Fibroblast of lung (primary cell): ENCODE results near the gene EPB41L1. TPM values are rescaled to one million over a fixed set of nuclear protein-coding genes. Genes with fewer than 3 reads are reported as not detected.

Experiments
- DNase-seq, 2 donors: peaks; one replicate each; pipeline versions ENCODE4 v3.0.0 to v3.0.0-alpha.2; 2010; ENCODE audit warnings: low read depth in 2 of 2
- H2AFZ ChIP-seq: 2 replicates; pipeline ENCODE4 v1.5.1; 2012; ENCODE audit warnings: low read length, control low read depth, inconsistent platforms
- H3K27ac ChIP-seq: 2 replicates; pipeline ENCODE4 v1.5.1; 2011; ENCODE audit warnings: low read length, control low read depth; ENCODE audit not compliant: insufficient read depth
- H3K27me3 ChIP-seq: 2 replicates; pipeline ENCODE4 v1.5.1; 2011; ENCODE audit warnings: mild to moderate bottlenecking, low read length; ENCODE audit not compliant: control insufficient read depth, insufficient read depth
- H3K36me3 ChIP-seq: 2 replicates; pipeline ENCODE4 v1.5.1; 2011; ENCODE audit warnings: low read length; ENCODE audit not compliant: control insufficient read depth, insufficient read depth
- H3K4me1 ChIP-seq: 2 replicates; pipeline ENCODE4 v1.5.1; 2011; ENCODE audit warnings: low read length; ENCODE audit not compliant: control insufficient read depth, insufficient read depth; ENCODE audit errors: extremely low read depth
- H3K4me2 ChIP-seq: 2 replicates; pipeline ENCODE4 v1.5.1; 2011; ENCODE audit warnings: low read length, control low read depth; ENCODE audit not compliant: insufficient read depth; ENCODE audit errors: extremely low read depth
- H3K4me3 ChIP-seq, 4 experiments: fragments of 200-600 bp in 1 of 4; sonication (generic) in 1 of 4; replicated peaks in 1 of 4; 2 replicates each; pipeline ENCODE4 v1.5.1; 2011 to 2016; ENCODE audit warnings: low read length in 4 of 4, low read depth in 3 of 4, mild to moderate bottlenecking in 3 of 4, control low read depth in 2 of 4, inconsistent platforms in 1 of 4, mixed read lengths in 1 of 4; ENCODE audit not compliant: insufficient read depth in 1 of 4; ENCODE audit errors: control extremely low read depth in 1 of 4
- H3K79me2 ChIP-seq: 2 replicates; pipeline ENCODE4 v1.5.1; 2012; ENCODE audit warnings: mild to moderate bottlenecking, low read length, inconsistent platforms; ENCODE audit not compliant: control insufficient read depth, insufficient read depth
- H3K9ac ChIP-seq: 2 replicates; pipeline ENCODE4 v1.5.1; 2011; ENCODE audit warnings: mild to moderate bottlenecking, low read length, control low read depth; ENCODE audit not compliant: insufficient read depth
- H3K9me3 ChIP-seq: 2 replicates; pipeline ENCODE4 v1.5.1; 2012; ENCODE audit warnings: low read depth, low read length; ENCODE audit not compliant: control insufficient read depth, insufficient read depth
- H4K20me1 ChIP-seq: 2 replicates; pipeline ENCODE4 v1.5.1; 2011; ENCODE audit warnings: low read length; ENCODE audit not compliant: control insufficient read depth, insufficient read depth; ENCODE audit errors: extremely low read depth
- CTCF ChIP-seq, 2 donors: IDR thresholded peaks in 1 of 2; conservative IDR thresholded peaks in 1 of 2; 1 replicate in 1 of 2; 2 replicates in 1 of 2; pipeline ENCODE4 v1.5.1; 2011 to 2012; ENCODE audit warnings: low read length in 2 of 2, control low read depth in 1 of 2, inconsistent platforms in 1 of 2, low read depth in 1 of 2, mild to moderate bottlenecking in 1 of 2
- EZH2 ChIP-seq: IDR thresholded peaks from 2 replicates; pipeline ENCODE4 v1.5.1; 2012; ENCODE audit warnings: low read length, control low read depth, mild to moderate bottlenecking; ENCODE audit errors: missing control alignments
- polyA plus RNA-seq, 2 donors: library from polyadenylated mRNA; depleted of rRNA in 1 of 2; stranded (reverse) in 1 of 2; unstranded in 1 of 2; fragments of >200 nt; gene quantifications; 2 replicates each; pipeline ENCODE4 v1.2.1, GENCODE V29; 2011 to 2012; ENCODE audit warnings: missing spikeins in 1 of 2
- total RNA-seq: library from RNA; depleted of rRNA; stranded (reverse); fragments of >200 nt; gene quantifications from 2 replicates; pipeline ENCODE4 v1.2.1, GENCODE V29; 2014

Gene EPB41L1
- total and polyA plus RNA-seq, 2 donors (not counting 1 experiment from before 2014, with no cell fraction given) = 16.2 to 17.0 TPM

GRCh38 chr20:36213362-36213761 lies 58.8 kb downstream of the EPB41L1 start:
- H3K9me3 ChIP-seq = no peaks in the 10 kb centered on the region
- no peak for TF ChIP-seq CTCF (conservative IDR thresholded peaks at IDR 0.05 in 1 of 2, IDR thresholded peaks at IDR 0.05 in 1 of 2; ENCODE audit: low read depth in 1 of 2, low read length in 2 of 2)
- no peak overlapping the region for H3K9ac ChIP-seq
- H4K20me1 ChIP-seq = no peaks in the 10 kb centered on the region
- no peak overlapping the region for H3K4me3 ChIP-seq
- no peaks in the 10 kb centered on the region for H3K79me2 ChIP-seq
- H3K4me1 ChIP-seq = no peaks in the 10 kb centered on the region
- no peaks in the 10 kb centered on the region for H3K36me3 ChIP-seq
- no peak overlapping the region for H3K27ac ChIP-seq
- no peak overlapping the region for H2AFZ ChIP-seq
- no peak for DNase-seq
- no peak overlapping the region for H3K4me2 ChIP-seq
- H3K27me3 ChIP-seq = no peaks in the 10 kb centered on the region

GRCh38 chr20:36214684-36215256 lies 60.2 kb downstream of the EPB41L1 start:
- Histone ChIP-seq H3K4me2 (no peak overlapping the region), H2AFZ (no peak overlapping the region), H3K27ac (no peak overlapping the region), H3K9me3 (no peaks in the 10 kb centered on the region), H3K36me3 (no peaks in the 10 kb centered on the region), H3K9ac (no peak overlapping the region), H3K4me3 (no peak overlapping the region), H3K27me3 (no peaks in the 10 kb centered on the region), H3K4me1 (no peaks in the 10 kb centered on the region), H3K79me2 (no peaks in the 10 kb centered on the region), H4K20me1 (no peaks in the 10 kb centered on the region)
- DNase-seq = peak; percentile 16 to 57
- TF ChIP-seq CTCF (conservative IDR thresholded peaks at IDR 0.05 in 1 of 2, IDR thresholded peaks at IDR 0.05 in 1 of 2; ENCODE audit: low read depth in 1 of 2, low read length in 2 of 2) = peak; percentile 56 to 72
- no peak for TF ChIP-seq EZH2

GRCh38 chr20:36215778-36216177 lies 61.2 kb downstream of the EPB41L1 start:
- TF ChIP-seq EZH2 = no peak
- no peak for TF ChIP-seq CTCF (conservative IDR thresholded peaks at IDR 0.05 in 1 of 2, IDR thresholded peaks at IDR 0.05 in 1 of 2; ENCODE audit: low read depth in 1 of 2, low read length in 2 of 2)
- Histone ChIP-seq H3K9ac (no peak overlapping the region), H3K4me2 (no peak overlapping the region), H3K4me3 (no peak overlapping the region), H4K20me1 (no peaks in the 10 kb centered on the region), H3K9me3 (no peaks in the 10 kb centered on the region), H3K79me2 (no peaks in the 10 kb centered on the region), H3K4me1 (no peaks in the 10 kb centered on the region), H2AFZ (no peak overlapping the region), H3K36me3 (no peaks in the 10 kb centered on the region), H3K27ac (no peak overlapping the region), H3K27me3 (no peaks in the 10 kb centered on the region)
- DNase-seq = no peak
